ENCODE data around the gene RAX2. TPM values are rescaled to one million over a fixed set of nuclear protein-coding genes. Genes with fewer than 3 reads are reported as not detected.
A peak's percentile ranks its signal among the peaks of the same experiment; 100 is the strongest.

The RAX2 gene
- total and polyA plus RNA-seq, 2 of the 13 experiments (the other 11 are each of a cell fraction or from before 2014, with no cell fraction given), result not detected

- TF ChIP-seq CREB1 (IDR thresholded peaks at IDR 0.05) (no peak), CREB1 (CRISPR knock-in tag; IDR thresholded peaks at IDR 0.05) (peak; percentile 75; the same call in 1 of the 2 replicates), CHD2 (IDR thresholded peaks at IDR 0.05; ENCODE audit: low read depth, low read length) (no peak; the same call in 1 of the 2 replicates), NFE2L1 (CRISPR knock-in tag; IDR thresholded peaks at IDR 0.05; ENCODE audit: borderline replicate concordance) (no peak), E2F5 (CRISPR knock-in tag; conservative IDR thresholded peaks at IDR 0.05) (no peak), ISX (CRISPR knock-in tag; conservative IDR thresholded peaks at IDR 0.05) (no peak), KMT2A (CRISPR knock-in tag; IDR thresholded peaks at IDR 0.05) (peak; percentile 81), ZNF17 (CRISPR knock-in tag; IDR thresholded peaks at IDR 0.05) (no peak), KIAA2018 (CRISPR knock-in tag; IDR thresholded peaks at IDR 0.05; ENCODE audit: borderline replicate concordance) (0 out of 2 replicates have a peak, but pooled peaks have one; percentile 86), TOPORS (CRISPR knock-in tag; IDR thresholded peaks at IDR 0.05) (peak; percentile 38; the same call in 1 of the 2 replicates), MEIS2 (CRISPR knock-in tag; IDR thresholded peaks at IDR 0.05) (peak; percentile 23; the same call in 1 of the 2 replicates), CREM (IDR thresholded peaks at IDR 0.05) (peak; percentile 88), CREM (CRISPR knock-in tag; IDR thresholded peaks at IDR 0.05) (no peak), CEBPB (IDR thresholded peaks at IDR 0.05; ENCODE audit: borderline replicate concordance, low read depth, low read length) (no peak), IRX3 (CRISPR knock-in tag; IDR thresholded peaks at IDR 0.05; ENCODE audit: borderline replicate concordance, low read depth) (no peak), E2F1 (CRISPR knock-in tag; IDR thresholded peaks at IDR 0.05) (0 out of 2 replicates have a peak, but pooled peaks have one; percentile 39), ATF4 (CRISPR knock-in tag; IDR thresholded peaks at IDR 0.05) (no peak)
Observed at GRCh38 chr19:3761382-3762129, 10.5 kb downstream of the RAX2 start, which contains the start of gene APBA3 (continued).
